GM12878 (cell line): ENCODE results near the gene RAD51B. TPM values are rescaled to one million over a fixed set of nuclear protein-coding genes. Genes with fewer than 3 reads are reported as not detected.
A peak's percentile ranks its signal among the peaks of the same experiment; 100 is the strongest.

Experiments
- ATAC-seq: fragments of 200-7000 bp; cut with Tn5 transposase; 3 replicates; pipeline ENCODE4 v1.9.1; 2020; ENCODE audit warnings: mild to moderate bottlenecking, moderate library complexity
- BruUV-seq: library from RNA; stranded (reverse); fragments of 400-500 nt; replicated peaks from 2 replicates; lab custom pipeline; 2021; lab: Mats Ljungman, UMichigan
- CTCF ChIA-PET: fragments of 300-600 bp; sonication (Branson Sonifier 250); formaldehyde crosslinking; extraction: SDS; loops from one replicate; lab custom pipeline; 2021; ENCODE audit warnings: inconsistent platforms; lab: Yijun Ruan, JAX
- POLR2A ChIA-PET: fragments of 350-600 bp; formaldehyde crosslinking; extraction: SDS; loops from one replicate; lab custom pipeline; 2021; ENCODE audit warnings: inconsistent platforms; lab: Charles Lee
- RAD21 ChIA-PET: fragments of 300-600 bp; sonication (Branson Sonifier 250); formaldehyde crosslinking; loops from one replicate; lab custom pipeline; 2023; ENCODE audit warnings: antibody characterized with exemption; ENCODE audit not compliant: unreplicated experiment; lab: Charles Lee
- SMC1A ChIA-PET: fragments of 300-600 bp; sonication (Branson Sonifier 250); formaldehyde crosslinking; loops from one replicate; lab custom pipeline; 2023; ENCODE audit not compliant: unreplicated experiment, uncharacterized antibody; lab: Charles Lee
- DNase-seq: peaks from one replicate; pipeline ENCODE4 v3.0.0-alpha.2; 2011; ENCODE audit warnings: low read depth, low spot score
- FAIRE-seq: peaks from 3 replicates; lab custom pipeline; 2011; peaks lifted over from hg19 to GRCh38; lab: Jason Lieb, UNC
- H2AFZ ChIP-seq: 2 replicates; pipeline ENCODE4 v1.6.0; 2011; ENCODE audit warnings: low read depth, low read length, control low read depth; ENCODE audit not compliant: control insufficient read depth
- H3K27ac ChIP-seq: 2 replicates; pipeline ENCODE4 v1.5.1; 2011; ENCODE audit warnings: control low read depth; ENCODE audit not compliant: control insufficient read depth, insufficient read depth
- H3K27me3 ChIP-seq, 2 experiments: replicated peaks in 1 of 2; 2 replicates each; pipeline versions ENCODE4 v1.6.0 to v1.6.1; 2011; ENCODE audit warnings: low read length in 1 of 2; ENCODE audit not compliant: control insufficient read depth in 2 of 2, insufficient read depth in 2 of 2
- H3K36me3 ChIP-seq, 2 experiments: 2 replicates each; pipeline ENCODE4 v1.5.1; 2011; ENCODE audit warnings: low read length in 1 of 2; ENCODE audit not compliant: control insufficient read depth in 2 of 2, insufficient read depth in 2 of 2
- H3K4me1 ChIP-seq: 2 replicates; pipeline ENCODE4 v1.6.1; 2011; ENCODE audit warnings: mild to moderate bottlenecking, low read length, moderate library complexity, mixed read lengths; ENCODE audit not compliant: control insufficient read depth, insufficient read depth
- H3K4me2 ChIP-seq: 2 replicates; pipeline ENCODE4 v1.6.0; 2011; ENCODE audit warnings: control low read depth; ENCODE audit not compliant: control insufficient read depth, insufficient read depth
- H3K4me3 ChIP-seq: fragments of 200-600 bp; sonication (generic); 2 replicates; pipeline ENCODE4 v1.5.1; 2016
- H3K79me2 ChIP-seq: 2 replicates; pipeline ENCODE4 v1.6.0; 2011; ENCODE audit warnings: low read length; ENCODE audit not compliant: control insufficient read depth, insufficient read depth
- H3K9ac ChIP-seq: 2 replicates; pipeline ENCODE4 v1.8.0; 2011; ENCODE audit warnings: low read length, control low read depth, mixed read lengths; ENCODE audit not compliant: control insufficient read depth, insufficient read depth
- H3K9me3 ChIP-seq: replicated peaks from 3 replicates; pipeline ENCODE4 v1.5.1; 2011; ENCODE audit warnings: mild to moderate bottlenecking, low read length; ENCODE audit not compliant: control insufficient read depth, insufficient read depth
- H4K20me1 ChIP-seq: 2 replicates; pipeline ENCODE4 v1.6.0; 2011; ENCODE audit not compliant: control insufficient read depth, insufficient read depth
- CBX5 ChIP-seq: sonication (generic); IDR thresholded peaks from 2 replicates; pipeline ENCODE4 v1.6.1; 2016; ENCODE audit warnings: low read depth, moderate library complexity, mild to moderate bottlenecking, inconsistent platforms
- CHD1 ChIP-seq: IDR thresholded peaks from 2 replicates; pipeline ENCODE4 v1.6.1; 2012; ENCODE audit warnings: low read depth, low read length, improper control_type of control experiment
- EP300 ChIP-seq, 2 experiments: fragments of 150-350 bp in 1 of 2; IDR thresholded peaks; 2 replicates each; pipeline ENCODE4 v1.6.1; 2011 to 2012; ENCODE audit warnings: low read depth in 2 of 2, low read length in 2 of 2, borderline replicate concordance in 1 of 2, improper control_type of control experiment in 1 of 2, inconsistent platforms in 1 of 2; ENCODE audit not compliant: control insufficient read depth in 1 of 2
- NFYA ChIP-seq: IDR thresholded peaks from 2 replicates; pipeline ENCODE4 v1.6.1; 2011; ENCODE audit warnings: low read depth, mild to moderate bottlenecking, low read length, improper control_type of control experiment, borderline replicate concordance
- RAD51 ChIP-seq: fragments of 450-650 bp; IDR thresholded peaks from 2 replicates; pipeline ENCODE4 v1.6.1; 2016; ENCODE audit warnings: moderate library complexity, mild to moderate bottlenecking, inconsistent platforms
- ZNF217 ChIP-seq: fragments of 450-650 bp; IDR thresholded peaks from 2 replicates; pipeline ENCODE4 v1.6.1; 2017; ENCODE audit warnings: antibody characterized with exemption, mild to moderate bottlenecking
- WGBS: methylation state at CpG from one replicate; pipeline ENCODE4 v1.1.6; 2016; ENCODE audit warnings: low lambda C conversion rate; ENCODE audit not compliant: insufficient replicate concordance, insufficient coverage; ENCODE audit errors: missing lambda C conversion rate; 5-methylcytosine and 5-hydroxymethylcytosine counted together
- in situ Hi-C: fragments of 300-500 bp; cut with MboI; formaldehyde crosslinking; loops from 9 replicates; pipeline ENCODE4 v1.14.3; 2018; ENCODE audit warnings: mixed read lengths
- intact Hi-C: fragments of 100-400 bp; cut with micrococcal nuclease; formaldehyde crosslinking; loops from one replicate; pipeline ENCODE4 v1.14.2; 2022; ENCODE audit not compliant: unreplicated experiment
- polyA plus RNA-seq, 11 experiments: library from polyadenylated mRNA; depleted of rRNA in 4 of 11; unstranded in 6 of 11; stranded (reverse) in 5 of 11; fragments of >200 nt; fragmentation: Nextera tagmentation in 4 of 11; fragmentation: Illumina TruSeq in 1 of 11; extraction: Ambion mirVana in 4 of 11; extraction: Trizol in 1 of 11; gene quantifications; 1 replicate in 1 of 11; 2 replicates in 10 of 11; pipeline versions ENCODE4 v1.2.1 to v1.2.3, GENCODE V29; 2011 to 2016; ENCODE audit warnings: inconsistent platforms in 2 of 11, missing spikeins in 2 of 11, low read depth in 1 of 11
- total RNA-seq, 4 experiments: library from RNA; depleted of rRNA in 3 of 4; stranded (reverse); fragments of >200 nt in 3 of 4; fragmentation: Illumina TruSeq in 1 of 4; extraction: Trizol in 1 of 4; gene quantifications; 2 replicates each; pipeline versions ENCODE4 v1.2.1 to v1.2.3, GENCODE V29; 2013 to 2021
- TF ChIP-seq, protein P1 (sequence below): IDR thresholded peaks from 2 replicates; pipeline ENCODE4 v1.6.1; 2011; ENCODE audit warnings: borderline replicate concordance, low read depth, mild to moderate bottlenecking, moderate library complexity, low read length; ENCODE audit not compliant: insufficient read depth, poor library complexity, severe bottlenecking
- TF ChIP-seq, protein P2 (sequence below): fragments of 450-650 bp; IDR thresholded peaks from 2 replicates; pipeline ENCODE4 v1.6.1; 2018; ENCODE audit warnings: borderline replicate concordance, mild to moderate bottlenecking; ENCODE audit not compliant: partially characterized antibody

Gene RAD51B
- total and polyA plus RNA-seq, 10 of the 15 experiments (the other 5 are each of a cell fraction or from before 2014, with no cell fraction given): 9.8 to 26.8 (median 21.3) TPM

DNA sequence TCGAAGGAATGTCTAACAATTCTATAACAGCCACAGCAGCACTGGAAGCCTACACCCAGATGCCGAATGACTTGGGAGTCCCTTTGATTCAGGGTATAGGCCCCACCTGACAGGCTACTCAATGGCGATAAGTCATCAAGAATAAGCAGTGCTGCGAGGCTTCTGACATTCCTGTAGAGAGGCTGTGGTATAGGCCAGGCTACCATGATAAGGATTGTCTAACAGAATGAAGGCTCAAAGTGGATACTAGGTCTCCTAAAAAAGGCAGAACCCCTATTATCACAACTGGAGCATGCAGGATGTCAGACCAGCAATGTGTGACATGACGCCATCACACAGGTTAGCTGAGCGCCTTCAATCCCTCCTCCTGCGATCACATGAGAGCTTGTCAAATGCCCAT is 920.1 kb downstream of the RAD51B start (continued):
- TF ChIP-seq, protein P1, sequence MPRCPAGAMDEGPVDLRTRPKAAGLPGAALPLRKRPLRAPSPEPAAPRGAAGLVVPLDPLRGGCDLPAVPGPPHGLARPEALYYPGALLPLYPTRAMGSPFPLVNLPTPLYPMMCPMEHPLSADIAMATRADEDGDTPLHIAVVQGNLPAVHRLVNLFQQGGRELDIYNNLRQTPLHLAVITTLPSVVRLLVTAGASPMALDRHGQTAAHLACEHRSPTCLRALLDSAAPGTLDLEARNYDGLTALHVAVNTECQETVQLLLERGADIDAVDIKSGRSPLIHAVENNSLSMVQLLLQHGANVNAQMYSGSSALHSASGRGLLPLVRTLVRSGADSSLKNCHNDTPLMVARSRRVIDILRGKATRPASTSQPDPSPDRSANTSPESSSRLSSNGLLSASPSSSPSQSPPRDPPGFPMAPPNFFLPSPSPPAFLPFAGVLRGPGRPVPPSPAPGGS: no peak

DNA sequence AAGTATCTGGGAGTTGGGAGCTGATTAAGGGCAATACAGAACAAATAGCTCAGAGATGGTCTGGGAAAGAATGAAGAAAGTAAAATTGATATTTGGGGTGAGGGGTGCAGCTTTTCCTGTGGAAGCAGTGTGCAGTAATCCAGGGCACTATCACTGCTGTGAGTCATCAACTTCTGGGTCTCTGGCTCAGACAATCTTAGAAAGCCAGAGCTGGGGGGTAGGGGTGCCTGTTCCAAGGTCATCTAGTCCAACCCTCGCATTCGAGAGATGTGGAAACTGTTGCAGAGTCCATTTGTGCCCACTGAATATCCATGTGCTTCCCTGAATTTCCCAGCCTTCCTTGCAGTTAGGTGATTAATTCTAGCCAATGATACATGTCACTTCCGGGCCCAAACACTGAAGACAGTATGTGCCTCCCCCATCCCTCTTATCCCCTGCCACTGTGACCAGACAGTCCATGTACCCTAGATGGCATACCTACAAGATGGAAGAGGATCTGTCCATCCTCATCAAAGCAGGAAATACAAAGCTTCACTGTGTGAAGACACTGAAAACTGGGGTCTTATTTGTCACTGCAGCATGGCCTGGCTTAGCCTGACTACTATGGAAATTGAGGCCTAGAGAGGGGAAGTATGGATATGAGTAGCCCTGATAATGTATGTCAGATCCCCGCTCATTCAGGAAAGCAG is 921.4 kb downstream of the RAD51B start:
- in situ Hi-C loops (no loop called here), intact Hi-C loops (loop anchor here (5.0 kb wide), 2 partner anchors 234 to 474 kb away; no protein-coding TSS in a partner anchor)
- ChIA-PET POLR2A (interaction anchor here (0.6 to 0.8 kb wide), 2 partner anchors 10 to 79 kb away, joined by 3 to 7 read pairs; no protein-coding TSS in a partner anchor), SMC1A (interaction anchor here (0.9 to 1.5 kb wide), 2 partner anchors 20 to 34 kb away, joined by 3 read pairs; no protein-coding TSS in a partner anchor), RAD21 (interaction anchor here (1.4 kb wide), 1 partner anchor 8 kb away, joined by 3 read pairs; no protein-coding TSS in a partner anchor), CTCF (interaction anchor here (1.1 kb wide), 1 partner anchor 23 kb away, joined by 3 read pairs; no protein-coding TSS in a partner anchor)
- Histone ChIP-seq H3K27ac (no peak overlapping the region), H4K20me1 (no peaks in the 10 kb centered on the region), H3K79me2 (no peaks in the 10 kb centered on the region), H3K36me3 (no peaks in the 10 kb centered on the region), H2AFZ (no peak overlapping the region), H3K4me1 (peaks cover 13% of the 10 kb centered on the region), H3K9me3 (peaks cover 5% of the 10 kb centered on the region), H3K27me3 (no peaks in the 10 kb centered on the region), H3K9ac (no peak overlapping the region), H3K4me2 (peak overlapping the region; percentile 9; the same call in 1 of the 2 replicates), H3K4me3 (no peak overlapping the region)
- no peak for FAIRE-seq
- 93% methylated on average over 4 of the region's 4 CpGs for WGBS
- TF ChIP-seq, protein P2, sequence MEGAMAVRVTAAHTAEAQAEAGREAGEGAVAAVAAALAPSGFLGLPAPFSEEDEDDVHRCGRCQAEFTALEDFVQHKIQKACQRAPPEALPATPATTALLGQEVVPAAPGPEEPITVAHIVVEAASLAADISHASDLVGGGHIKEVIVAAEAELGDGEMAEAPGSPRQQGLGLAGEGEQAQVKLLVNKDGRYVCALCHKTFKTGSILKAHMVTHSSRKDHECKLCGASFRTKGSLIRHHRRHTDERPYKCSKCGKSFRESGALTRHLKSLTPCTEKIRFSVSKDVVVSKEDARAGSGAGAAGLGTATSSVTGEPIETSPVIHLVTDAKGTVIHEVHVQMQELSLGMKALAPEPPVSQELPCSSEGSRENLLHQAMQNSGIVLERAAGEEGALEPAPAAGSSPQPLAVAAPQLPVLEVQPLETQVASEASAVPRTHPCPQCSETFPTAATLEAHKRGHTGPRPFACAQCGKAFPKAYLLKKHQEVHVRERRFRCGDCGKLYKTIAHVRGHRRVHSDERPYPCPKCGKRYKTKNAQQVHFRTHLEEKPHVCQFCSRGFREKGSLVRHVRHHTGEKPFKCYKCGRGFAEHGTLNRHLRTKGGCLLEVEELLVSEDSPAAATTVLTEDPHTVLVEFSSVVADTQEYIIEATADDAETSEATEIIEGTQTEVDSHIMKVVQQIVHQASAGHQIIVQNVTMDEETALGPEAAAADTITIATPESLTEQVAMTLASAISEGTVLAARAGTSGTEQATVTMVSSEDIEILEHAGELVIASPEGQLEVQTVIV: no peak
- TF ChIP-seq CHD1 (no peak), CBX5 (0 out of 2 replicates have a peak, but pooled peaks have one; percentile 84), ZNF217 (peak; percentile 64; the same call in 1 of the 2 replicates), EP300 (IDR thresholded peaks at IDR 0.05; ENCODE audit: borderline replicate concordance in 1 of 2, control insufficient read depth in 1 of 2, low read depth in 2 of 2, low read length in 2 of 2) (no peak), RAD51 (no peak), NFYA (no peak)
- ATAC-seq: no peak
- no peak for DNase-seq
- no TSS peak for BruUV-seq
